Trophoblast cell (in vitro differentiated cells and primary cell): ENCODE data around the gene AGRP.
A peak's percentile ranks its signal among the peaks of the same experiment; 100 is the strongest.

Source experiments
- DNase-seq, 2 donors: peaks; one replicate each; pipeline ENCODE4 v3.0.0-alpha.2; 2016
- H2AFZ ChIP-seq: 2 replicates; pipeline ENCODE4 v1.6.1; 2013; ENCODE audit warnings: low read length, moderate library complexity, mild to moderate bottlenecking; ENCODE audit not compliant: insufficient read depth, poor library complexity
- H2AK5ac ChIP-seq: 2 replicates; pipeline ENCODE4 v1.6.1; 2013; ENCODE audit warnings: mild to moderate bottlenecking, low read length
- H2BK120ac ChIP-seq: 2 replicates; pipeline ENCODE4 v1.6.1; 2013; ENCODE audit warnings: low read length, mild to moderate bottlenecking, moderate library complexity; ENCODE audit not compliant: insufficient read depth, poor library complexity
- H2BK12ac ChIP-seq: 2 replicates; pipeline ENCODE4 v1.6.1; 2013; ENCODE audit warnings: mild to moderate bottlenecking, low read length, moderate library complexity
- H2BK5ac ChIP-seq: 2 replicates; pipeline ENCODE4 v1.6.1; 2013; ENCODE audit warnings: low read length, low read depth, moderate library complexity, mild to moderate bottlenecking; ENCODE audit not compliant: poor library complexity
- H3K14ac ChIP-seq: 2 replicates; pipeline ENCODE4 v1.6.1; 2013; ENCODE audit warnings: mild to moderate bottlenecking, low read length
- H3K18ac ChIP-seq: 2 replicates; pipeline ENCODE4 v1.6.1; 2013; ENCODE audit warnings: mild to moderate bottlenecking, low read length
- H3K23ac ChIP-seq: 2 replicates; pipeline ENCODE4 v1.6.1; 2013; ENCODE audit warnings: low read length
- H3K27ac ChIP-seq: 2 replicates; pipeline ENCODE4 v1.5.1; 2013; ENCODE audit warnings: low read depth, mild to moderate bottlenecking, inconsistent platforms, low read length, moderate library complexity
- H3K27me3 ChIP-seq: 2 replicates; pipeline ENCODE4 v1.6.1; 2013; ENCODE audit warnings: inconsistent platforms, mild to moderate bottlenecking, low read length, moderate library complexity; ENCODE audit not compliant: insufficient read depth
- H3K36me3 ChIP-seq, 2 experiments: 1 replicate in 1 of 2; 2 replicates in 1 of 2; pipeline ENCODE4 v1.6.1; 2013; ENCODE audit warnings: low read length in 2 of 2, mild to moderate bottlenecking in 2 of 2, moderate library complexity in 1 of 2; ENCODE audit not compliant: insufficient read depth in 2 of 2, control insufficient read depth in 1 of 2
- H3K4ac ChIP-seq: 2 replicates; pipeline ENCODE4 v1.6.1; 2013; ENCODE audit warnings: low read depth, mild to moderate bottlenecking, low read length, moderate library complexity
- H3K4me1 ChIP-seq, 2 experiments: 1 replicate in 1 of 2; 2 replicates in 1 of 2; pipeline ENCODE4 v1.6.1; 2013; ENCODE audit warnings: low read length in 2 of 2, mild to moderate bottlenecking in 2 of 2, moderate library complexity in 1 of 2; ENCODE audit not compliant: insufficient read depth in 2 of 2, control insufficient read depth in 1 of 2
- H3K4me2 ChIP-seq: 2 replicates; pipeline ENCODE4 v1.6.1; 2013; ENCODE audit warnings: inconsistent platforms, mild to moderate bottlenecking, low read length, moderate library complexity
- H3K4me3 ChIP-seq: 2 replicates; pipeline ENCODE4 v1.5.1; 2013; ENCODE audit warnings: mild to moderate bottlenecking, low read depth, low read length, inconsistent platforms
- H3K79me1 ChIP-seq: one replicate; pipeline ENCODE4 v1.6.1; 2013; ENCODE audit warnings: low read length
- H3K79me2 ChIP-seq: 2 replicates; pipeline ENCODE4 v1.6.1; 2013; ENCODE audit warnings: low read length, mild to moderate bottlenecking; ENCODE audit not compliant: control insufficient read depth, insufficient read depth, poor library complexity
- H3K9ac ChIP-seq: 2 replicates; pipeline ENCODE4 v1.6.1; 2013; ENCODE audit warnings: mild to moderate bottlenecking, low read length
- H3K9me3 ChIP-seq: 2 replicates; pipeline ENCODE4 v1.6.1; 2013; ENCODE audit warnings: low read depth, mild to moderate bottlenecking, control low read depth, inconsistent platforms, low read length; ENCODE audit not compliant: insufficient read depth
- H4K12ac ChIP-seq: 2 replicates; pipeline ENCODE4 v1.6.1; 2013; ENCODE audit warnings: low read depth, mild to moderate bottlenecking, low read length, moderate library complexity
- H4K8ac ChIP-seq: 2 replicates; pipeline ENCODE4 v1.6.1; 2013; ENCODE audit warnings: low read depth, mild to moderate bottlenecking, low read length, moderate library complexity
- H4K91ac ChIP-seq: one replicate; pipeline ENCODE4 v1.6.1; 2013; ENCODE audit warnings: low read depth, mild to moderate bottlenecking, low read length, moderate library complexity
- WGBS: extraction: QIAGEN DNeasy Blood & Tissue Kit; methylation state at CpG from one replicate; pipeline ENCODE4 v1.1.7; 2013; ENCODE audit warnings: missing lambda C conversion rate; ENCODE audit not compliant: insufficient read length, insufficient coverage; ENCODE audit errors: extremely low coverage; 5-methylcytosine and 5-hydroxymethylcytosine counted together

Gene AGRP

DNA sequence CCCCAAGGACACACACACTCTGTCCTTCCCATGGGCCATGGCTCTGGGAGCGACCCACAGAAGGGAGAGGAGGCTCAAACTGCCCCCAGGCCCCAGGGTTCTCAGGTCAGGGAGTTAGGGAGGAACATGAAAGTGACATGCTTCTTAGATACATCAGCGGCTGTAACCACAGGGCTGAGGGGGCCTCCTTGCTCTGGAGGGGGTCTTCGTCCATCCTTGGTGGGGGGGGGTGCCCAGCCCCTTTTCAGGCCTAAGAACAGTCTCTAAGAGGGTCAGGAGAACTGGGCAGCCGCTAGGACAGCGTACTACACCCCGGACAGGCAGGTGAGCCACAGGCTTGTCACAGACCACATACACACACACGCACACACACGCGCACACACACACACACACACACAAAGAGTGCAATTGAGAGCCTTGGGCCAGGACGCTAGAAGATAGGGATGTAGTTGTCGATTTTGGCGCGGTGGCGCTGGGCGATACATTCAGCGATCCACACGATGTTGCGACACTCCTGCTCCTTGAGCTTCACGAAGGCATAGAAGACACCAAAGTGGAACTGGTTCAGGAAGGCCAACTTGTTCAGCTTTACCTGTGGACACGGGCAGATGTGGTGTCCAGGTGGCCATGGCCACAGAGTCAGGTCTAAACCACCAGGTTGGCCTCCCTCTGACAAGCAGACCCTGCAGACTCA is 45.1 kb downstream of the AGRP start:
- no peaks in the 10 kb centered on the region for H3K27me3 ChIP-seq
- DNase-seq = no peak
- no peaks in the 10 kb centered on the region for H3K79me2 ChIP-seq
- H2BK12ac ChIP-seq = no peak overlapping the region
- no peak overlapping the region for H4K12ac ChIP-seq
- H4K91ac ChIP-seq = no peak overlapping the region
- peaks cover 7% of the 10 kb centered on the region for H3K9me3 ChIP-seq
- no peak overlapping the region for H3K4me3 ChIP-seq
- H3K4me1 ChIP-seq = no peaks in the 10 kb centered on the region
- H3K23ac ChIP-seq = no peak overlapping the region
- peaks cover 61 to 63% of the 10 kb centered on the region in 2 experiments for H3K36me3 ChIP-seq
- H4K8ac ChIP-seq = no peak overlapping the region
- H3K4me2 ChIP-seq = no peak overlapping the region
- no peak overlapping the region for H3K14ac ChIP-seq
- no peak overlapping the region for H2AK5ac ChIP-seq
- H3K27ac ChIP-seq = no peak overlapping the region
- no peak overlapping the region for H3K4ac ChIP-seq
- H3K9ac ChIP-seq = no peak overlapping the region
- H2BK120ac ChIP-seq = no peak overlapping the region
- WGBS = no CpG with 5 or more reads among the region's 20 CpGs
- no peaks in the 10 kb centered on the region for H3K79me1 ChIP-seq
- H2AFZ ChIP-seq = no peak overlapping the region
- H2BK5ac ChIP-seq = no peak overlapping the region
- H3K18ac ChIP-seq = no peak overlapping the region

DNA sequence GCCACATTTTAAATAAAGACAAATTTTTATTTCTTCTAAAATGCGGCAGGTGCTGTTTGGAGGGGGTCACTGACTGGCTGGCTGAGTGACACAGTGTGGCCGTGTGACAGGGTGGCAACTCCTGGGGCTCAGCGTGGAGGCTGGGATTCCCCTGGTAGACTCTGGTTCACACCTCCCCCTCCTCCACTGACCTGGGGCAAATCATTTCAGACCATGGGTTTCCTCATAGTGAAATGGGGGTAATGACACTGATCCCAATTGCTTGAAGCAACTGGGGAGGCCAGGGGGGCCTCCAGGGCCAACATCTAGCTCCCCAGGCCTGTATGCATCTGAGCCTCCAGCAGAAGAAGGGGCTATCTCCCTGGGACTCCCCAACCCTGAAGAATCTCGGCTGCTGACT is 45.8 kb downstream of the AGRP start:
- Histone ChIP-seq H3K23ac (no peak overlapping the region), H3K27ac (no peak overlapping the region), H3K36me3 (peaks cover 54 to 57% of the 10 kb centered on the region in 2 experiments), H3K4me3 (no peak overlapping the region), H4K8ac (no peak overlapping the region), H2BK120ac (no peak overlapping the region), H3K79me1 (no peaks in the 10 kb centered on the region), H3K79me2 (no peaks in the 10 kb centered on the region), H4K12ac (no peak overlapping the region), H3K4me1 (no peaks in the 10 kb centered on the region), H2BK5ac (no peak overlapping the region), H3K4ac (no peak overlapping the region), H2AK5ac (no peak overlapping the region), H3K4me2 (no peak overlapping the region), H3K9me3 (peaks cover 6% of the 10 kb centered on the region), H4K91ac (no peak overlapping the region), H2BK12ac (no peak overlapping the region), H3K9ac (no peak overlapping the region), H3K18ac (no peak overlapping the region), H2AFZ (no peak overlapping the region), H3K14ac (no peak overlapping the region), H3K27me3 (no peaks in the 10 kb centered on the region)
- DNase-seq = no peak
- WGBS = no CpG with 5 or more reads among the region's 4 CpGs

DNA sequence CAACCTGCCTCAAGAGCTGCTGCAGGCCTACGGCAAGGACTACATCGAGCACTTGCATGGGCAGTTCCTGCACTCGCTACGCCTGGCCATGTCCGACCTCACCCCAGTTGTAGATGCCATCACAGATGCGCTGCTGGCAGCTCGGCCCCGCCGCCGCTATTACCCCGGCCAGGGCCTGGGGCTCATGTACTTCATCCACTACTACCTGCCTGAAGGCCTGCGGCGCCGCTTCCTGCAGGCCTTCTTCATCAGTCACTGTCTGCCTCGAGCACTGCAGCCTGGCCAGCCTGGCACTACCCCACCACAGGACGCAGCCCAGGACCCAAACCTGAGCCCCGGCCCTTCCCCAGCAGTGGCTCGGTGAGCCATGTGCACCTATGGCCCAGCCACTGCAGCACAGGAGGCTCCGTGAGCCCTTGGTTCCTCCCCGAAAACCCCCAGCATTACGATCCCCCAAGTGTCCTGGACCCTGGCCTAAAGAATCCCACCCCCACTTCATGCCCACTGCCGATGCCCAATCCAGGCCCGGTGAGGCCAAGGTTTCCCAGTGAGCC is 46.6 kb downstream of the AGRP start:
- no peak overlapping the region for H2AFZ ChIP-seq
- peaks cover 49 to 52% of the 10 kb centered on the region in 2 experiments for H3K36me3 ChIP-seq
- H2AK5ac ChIP-seq = no peak overlapping the region
- H4K12ac ChIP-seq = no peak overlapping the region
- no peak overlapping the region for H4K8ac ChIP-seq
- H2BK5ac ChIP-seq = no peak overlapping the region
- no peak overlapping the region for H3K27ac ChIP-seq
- H3K14ac ChIP-seq = no peak overlapping the region
- H3K4me2 ChIP-seq = no peak overlapping the region
- H3K79me1 ChIP-seq = no peaks in the 10 kb centered on the region
- H2BK12ac ChIP-seq = no peak overlapping the region
- H3K9me3 ChIP-seq = peaks cover 5% of the 10 kb centered on the region
- H3K4ac ChIP-seq = no peak overlapping the region
- H4K91ac ChIP-seq = no peak overlapping the region
- no peak overlapping the region for H3K18ac ChIP-seq
- H3K79me2 ChIP-seq = no peaks in the 10 kb centered on the region
- H2BK120ac ChIP-seq = no peak overlapping the region
- H3K4me1 ChIP-seq = peaks cover 0 to 3% of the 10 kb centered on the region in 2 experiments
- H3K9ac ChIP-seq = no peak overlapping the region
- no peak overlapping the region for H3K23ac ChIP-seq
- H3K27me3 ChIP-seq = peaks cover 3% of the 10 kb centered on the region
- H3K4me3 ChIP-seq = no peak overlapping the region
- DNase-seq = no peak
- WGBS = no CpG with 5 or more reads among the region's 23 CpGs

DNA sequence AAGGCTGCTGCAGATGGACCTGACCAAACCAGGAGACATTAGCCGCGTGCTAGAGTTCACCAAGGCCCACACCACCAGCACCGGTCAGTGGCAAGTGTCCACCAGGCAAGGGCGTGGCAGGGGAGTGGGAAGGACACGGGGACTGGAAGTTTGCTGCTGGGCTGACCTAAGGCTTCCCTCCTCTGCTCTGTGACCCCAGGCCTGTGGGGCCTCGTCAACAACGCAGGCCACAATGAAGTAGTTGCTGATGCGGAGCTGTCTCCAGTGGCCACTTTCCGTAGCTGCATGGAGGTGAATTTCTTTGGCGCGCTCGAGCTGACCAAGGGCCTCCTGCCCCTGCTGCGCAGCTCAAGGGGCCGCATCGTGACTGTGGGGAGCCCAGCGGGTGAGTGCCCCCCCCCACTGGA is 47.6 kb downstream of the AGRP start:
- Histone ChIP-seq H2BK12ac (no peak overlapping the region), H4K12ac (no peak overlapping the region), H3K79me1 (no peaks in the 10 kb centered on the region), H3K9ac (no peak overlapping the region), H3K9me3 (peaks cover 6% of the 10 kb centered on the region), H3K14ac (no peak overlapping the region), H3K27ac (no peak overlapping the region), H2AFZ (no peak overlapping the region), H4K8ac (no peak overlapping the region), H3K27me3 (peaks cover 9% of the 10 kb centered on the region), H3K36me3 (peaks cover 47 to 48% of the 10 kb centered on the region in 2 experiments), H3K4ac (no peak overlapping the region), H3K23ac (no peak overlapping the region), H3K4me1 (peaks cover 5 to 9% of the 10 kb centered on the region in 2 experiments), H3K18ac (no peak overlapping the region), H4K91ac (no peak overlapping the region), H2BK5ac (no peak overlapping the region), H2AK5ac (no peak overlapping the region), H3K4me2 (no peak overlapping the region), H3K4me3 (peak overlapping the region; percentile 30), H3K79me2 (no peaks in the 10 kb centered on the region), H2BK120ac (no peak overlapping the region)
- WGBS = no CpG with 5 or more reads among the region's 16 CpGs
- no peak for DNase-seq
